ENCODE measurements around the gene LAMTOR4.
A peak's percentile ranks its signal among the peaks of the same experiment; 100 is the strongest.

Gene LAMTOR4

GRCh38 chr7:100166317-100166940 lies 17.7 kb downstream of the LAMTOR4 start:
- Histone ChIP-seq H3K36me3 (ENCODE audit: control insufficient read depth, insufficient read depth, low read length) (no peaks in the 10 kb centered on the region), H3K4me1 (ENCODE audit: control insufficient read depth, insufficient read depth, low read length) (peaks cover 37% of the 10 kb centered on the region), H3K27ac (ENCODE audit: low read depth, low read length) (no peak overlapping the region), H3K9me3 (ENCODE audit: control insufficient read depth, insufficient read depth, low read length) (no peaks in the 10 kb centered on the region), H3K27me3 (ENCODE audit: control insufficient read depth, insufficient read depth, low read length) (peaks cover 16% of the 10 kb centered on the region), H3K9ac (ENCODE audit: low read depth, low read length) (no peak overlapping the region), H3K4me3 (ENCODE audit: low read depth, low read length) (no peak overlapping the region)

GRCh38 chr7:100166970-100167911 lies 18.5 kb downstream of the LAMTOR4 start:
- Histone ChIP-seq H3K4me3 (ENCODE audit: low read depth, low read length) (peak overlapping the region; percentile 71), H3K27ac (ENCODE audit: low read depth, low read length) (no peak overlapping the region), H3K4me1 (ENCODE audit: control insufficient read depth, insufficient read depth, low read length) (peaks cover 37% of the 10 kb centered on the region), H3K36me3 (ENCODE audit: control insufficient read depth, insufficient read depth, low read length) (no peaks in the 10 kb centered on the region), H3K9me3 (ENCODE audit: control insufficient read depth, insufficient read depth, low read length) (no peaks in the 10 kb centered on the region), H3K9ac (ENCODE audit: low read depth, low read length) (no peak overlapping the region), H3K27me3 (ENCODE audit: control insufficient read depth, insufficient read depth, low read length) (peaks cover 16% of the 10 kb centered on the region)

GRCh38 chr7:100167912-100168323 lies 19.2 kb downstream of the LAMTOR4 start:
- Histone ChIP-seq H3K9ac (ENCODE audit: low read depth, low read length) (no peak overlapping the region), H3K4me1 (ENCODE audit: control insufficient read depth, insufficient read depth, low read length) (peaks cover 35% of the 10 kb centered on the region), H3K27ac (ENCODE audit: low read depth, low read length) (peak overlapping the region; percentile 59), H3K4me3 (ENCODE audit: low read depth, low read length) (peak overlapping the region; percentile 71), H3K36me3 (ENCODE audit: control insufficient read depth, insufficient read depth, low read length) (no peaks in the 10 kb centered on the region), H3K27me3 (ENCODE audit: control insufficient read depth, insufficient read depth, low read length) (peaks cover 16% of the 10 kb centered on the region), H3K9me3 (ENCODE audit: control insufficient read depth, insufficient read depth, low read length) (no peaks in the 10 kb centered on the region)

GRCh38 chr7:100169147-100169850 lies 20.6 kb downstream of the LAMTOR4 start:
- Histone ChIP-seq H3K36me3 (ENCODE audit: control insufficient read depth, insufficient read depth, low read length) (peaks cover 8% of the 10 kb centered on the region), H3K27me3 (ENCODE audit: control insufficient read depth, insufficient read depth, low read length) (peaks cover 16% of the 10 kb centered on the region), H3K9ac (ENCODE audit: low read depth, low read length) (no peak overlapping the region), H3K27ac (ENCODE audit: low read depth, low read length) (no peak overlapping the region), H3K9me3 (ENCODE audit: control insufficient read depth, insufficient read depth, low read length) (no peaks in the 10 kb centered on the region), H3K4me3 (ENCODE audit: low read depth, low read length) (no peak overlapping the region), H3K4me1 (ENCODE audit: control insufficient read depth, insufficient read depth, low read length) (peaks cover 31% of the 10 kb centered on the region)

- H3K27me3 ChIP-seq (ENCODE audit: control insufficient read depth, insufficient read depth, low read length): peaks cover 16% of the 10 kb centered on the region
- H3K4me1 ChIP-seq (ENCODE audit: control insufficient read depth, insufficient read depth, low read length): peaks cover 31% of the 10 kb centered on the region
- no peaks in the 10 kb centered on the region for H3K9me3 ChIP-seq (ENCODE audit: control insufficient read depth, insufficient read depth, low read length)
- H3K4me3 ChIP-seq (ENCODE audit: low read depth, low read length): peak overlapping the region; percentile 74; the same call in 1 of the 2 replicates
- no peak overlapping the region for H3K27ac ChIP-seq (ENCODE audit: low read depth, low read length)
- no peak overlapping the region for H3K9ac ChIP-seq (ENCODE audit: low read depth, low read length)
- H3K36me3 ChIP-seq (ENCODE audit: control insufficient read depth, insufficient read depth, low read length): peaks cover 18% of the 10 kb centered on the region
These were observed 21.6 kb downstream of the LAMTOR4 start for GRCh38 chr7:100170101-100170897.

- H3K4me1 ChIP-seq (ENCODE audit: control insufficient read depth, insufficient read depth, low read length): peaks cover 33% of the 10 kb centered on the region
- no peaks in the 10 kb centered on the region for H3K9me3 ChIP-seq (ENCODE audit: control insufficient read depth, insufficient read depth, low read length)
- H3K4me3 ChIP-seq (ENCODE audit: low read depth, low read length): peak overlapping the region; percentile 74
- H3K9ac ChIP-seq (ENCODE audit: low read depth, low read length): no peak overlapping the region
- H3K27ac ChIP-seq (ENCODE audit: low read depth, low read length): peak overlapping the region; percentile 20
- H3K27me3 ChIP-seq (ENCODE audit: control insufficient read depth, insufficient read depth, low read length): peaks cover 15% of the 10 kb centered on the region
- H3K36me3 ChIP-seq (ENCODE audit: control insufficient read depth, insufficient read depth, low read length): peaks cover 22% of the 10 kb centered on the region
These were observed 22.5 kb downstream of the LAMTOR4 start for GRCh38 chr7:100171087-100171681.

GRCh38 chr7:100171840-100172239 lies 23.1 kb downstream of the LAMTOR4 start:
- no peaks in the 10 kb centered on the region for H3K9me3 ChIP-seq (ENCODE audit: control insufficient read depth, insufficient read depth, low read length)
- H3K36me3 ChIP-seq (ENCODE audit: control insufficient read depth, insufficient read depth, low read length): peaks cover 22% of the 10 kb centered on the region
- peak overlapping the region; percentile 74 for H3K4me3 ChIP-seq (ENCODE audit: low read depth, low read length)
- peaks cover 9% of the 10 kb centered on the region for H3K27me3 ChIP-seq (ENCODE audit: control insufficient read depth, insufficient read depth, low read length)
- H3K27ac ChIP-seq (ENCODE audit: low read depth, low read length): no peak overlapping the region
- H3K9ac ChIP-seq (ENCODE audit: low read depth, low read length): no peak overlapping the region
- H3K4me1 ChIP-seq (ENCODE audit: control insufficient read depth, insufficient read depth, low read length): peaks cover 34% of the 10 kb centered on the region

GRCh38 chr7:100173806-100174495 lies 25.2 kb downstream of the LAMTOR4 start:
- Histone ChIP-seq H3K4me3 (ENCODE audit: low read depth, low read length) (no peak overlapping the region), H3K36me3 (ENCODE audit: control insufficient read depth, insufficient read depth, low read length) (peaks cover 22% of the 10 kb centered on the region), H3K4me1 (ENCODE audit: control insufficient read depth, insufficient read depth, low read length) (peaks cover 22% of the 10 kb centered on the region), H3K27ac (ENCODE audit: low read depth, low read length) (no peak overlapping the region), H3K27me3 (ENCODE audit: control insufficient read depth, insufficient read depth, low read length) (peaks cover 14% of the 10 kb centered on the region), H3K9ac (ENCODE audit: low read depth, low read length) (no peak overlapping the region), H3K9me3 (ENCODE audit: control insufficient read depth, insufficient read depth, low read length) (no peaks in the 10 kb centered on the region)

GRCh38 chr7:100174582-100174981 lies 25.9 kb downstream of the LAMTOR4 start:
- Histone ChIP-seq H3K27me3 (ENCODE audit: control insufficient read depth, insufficient read depth, low read length) (peaks cover 14% of the 10 kb centered on the region), H3K36me3 (ENCODE audit: control insufficient read depth, insufficient read depth, low read length) (peaks cover 22% of the 10 kb centered on the region), H3K9me3 (ENCODE audit: control insufficient read depth, insufficient read depth, low read length) (no peaks in the 10 kb centered on the region), H3K4me1 (ENCODE audit: control insufficient read depth, insufficient read depth, low read length) (peaks cover 18% of the 10 kb centered on the region), H3K4me3 (ENCODE audit: low read depth, low read length) (no peak overlapping the region), H3K27ac (ENCODE audit: low read depth, low read length) (no peak overlapping the region), H3K9ac (ENCODE audit: low read depth, low read length) (no peak overlapping the region)
